SU-DHL-6 (cell line): Measurements from ENCODE around the gene NEAT1.

Experiments
- H2AFZ ChIP-seq: fragments of 200-600 bp; sonication (generic); 2 replicates; pipeline ENCODE4 v1.6.1; 2014; ENCODE audit warnings: low read depth, mild to moderate bottlenecking, moderate library complexity, mixed read lengths, antibody characterized with exemption, low read length; ENCODE audit not compliant: severe bottlenecking
- H3F3A ChIP-seq: fragments of 200-600 bp; shearing (Covaris generic); 2 replicates; pipeline ENCODE4 v1.6.0; 2016; ENCODE audit warnings: antibody characterized with exemption, mild to moderate bottlenecking; ENCODE audit not compliant: insufficient read depth
- H3K27ac ChIP-seq: fragments of 200-600 bp; sonication (generic); 2 replicates; pipeline ENCODE4 v1.5.1; 2016; ENCODE audit warnings: low read depth, mild to moderate bottlenecking, low read length, moderate library complexity, mixed read lengths
- H3K27me3 ChIP-seq: fragments of 200-600 bp; sonication (generic), shearing (Covaris generic); 2 replicates; pipeline ENCODE4 v1.6.0; 2014; ENCODE audit warnings: mild to moderate bottlenecking, low read length
- H3K36me3 ChIP-seq: fragments of 200-600 bp; sonication (generic); 2 replicates; pipeline ENCODE4 v1.6.1; 2014; ENCODE audit warnings: mild to moderate bottlenecking, low read length, mixed read lengths
- H3K4me2 ChIP-seq: fragments of 300-600, 200-600 bp; shearing (Covaris generic), sonication (generic); 2 replicates; pipeline ENCODE4 v1.6.0; 2014; ENCODE audit warnings: low read length, low read depth, mild to moderate bottlenecking; ENCODE audit not compliant: poor library complexity, severe bottlenecking
- H3K4me3 ChIP-seq: fragments of 200-600 bp; sonication (generic); 2 replicates; pipeline ENCODE4 v1.5.1; 2014; ENCODE audit warnings: antibody characterized with exemption, low read length, mild to moderate bottlenecking, mixed read lengths; ENCODE audit not compliant: insufficient read depth, poor library complexity, severe bottlenecking
- H3K79me2 ChIP-seq: fragments of 200-600 bp; sonication (generic); 2 replicates; pipeline ENCODE4 v1.6.1; 2014; ENCODE audit warnings: mild to moderate bottlenecking, low read length, moderate library complexity; ENCODE audit not compliant: insufficient read depth
- H3K9ac ChIP-seq: fragments of 200-600 bp; sonication (generic); 2 replicates; pipeline ENCODE4 v1.7.0; 2014; ENCODE audit warnings: mild to moderate bottlenecking, low read length
- H3K9me2 ChIP-seq: fragments of 200-600 bp; sonication (generic); replicated peaks from 2 replicates; pipeline ENCODE4 v1.6.1; 2014; ENCODE audit warnings: low read length; ENCODE audit not compliant: insufficient read depth
- H3K9me3 ChIP-seq: fragments of 200-600 bp; sonication (generic); 2 replicates; pipeline ENCODE4 v1.6.1; 2014; ENCODE audit warnings: low read length, mixed read lengths; ENCODE audit not compliant: insufficient read depth
- H4K20me1 ChIP-seq: fragments of 200-600 bp; sonication (generic); 2 replicates; pipeline ENCODE4 v1.6.1; 2014; ENCODE audit warnings: low read depth, mild to moderate bottlenecking, antibody characterized with exemption, low read length, moderate library complexity, mixed read lengths
- EZH2phosphoT487 ChIP-seq: fragments of 200-600 bp; sonication (generic), shearing (Covaris generic); conservative IDR thresholded peaks from 2 replicates; pipeline ENCODE4 v1.6.1; 2018; ENCODE audit warnings: mild to moderate bottlenecking, antibody characterized with exemption, low read length, moderate library complexity, mixed read lengths
- TF ChIP-seq, protein P1 (sequence below): fragments of 200-600 bp; sonication (generic); IDR thresholded peaks from one replicate; pipeline ENCODE4 v1.5.1; 2017; ENCODE audit warnings: antibody characterized with exemption, mild to moderate bottlenecking, low read length, moderate library complexity; ENCODE audit not compliant: insufficient read depth, poor library complexity, severe bottlenecking

NEAT1 gene

DNA sequence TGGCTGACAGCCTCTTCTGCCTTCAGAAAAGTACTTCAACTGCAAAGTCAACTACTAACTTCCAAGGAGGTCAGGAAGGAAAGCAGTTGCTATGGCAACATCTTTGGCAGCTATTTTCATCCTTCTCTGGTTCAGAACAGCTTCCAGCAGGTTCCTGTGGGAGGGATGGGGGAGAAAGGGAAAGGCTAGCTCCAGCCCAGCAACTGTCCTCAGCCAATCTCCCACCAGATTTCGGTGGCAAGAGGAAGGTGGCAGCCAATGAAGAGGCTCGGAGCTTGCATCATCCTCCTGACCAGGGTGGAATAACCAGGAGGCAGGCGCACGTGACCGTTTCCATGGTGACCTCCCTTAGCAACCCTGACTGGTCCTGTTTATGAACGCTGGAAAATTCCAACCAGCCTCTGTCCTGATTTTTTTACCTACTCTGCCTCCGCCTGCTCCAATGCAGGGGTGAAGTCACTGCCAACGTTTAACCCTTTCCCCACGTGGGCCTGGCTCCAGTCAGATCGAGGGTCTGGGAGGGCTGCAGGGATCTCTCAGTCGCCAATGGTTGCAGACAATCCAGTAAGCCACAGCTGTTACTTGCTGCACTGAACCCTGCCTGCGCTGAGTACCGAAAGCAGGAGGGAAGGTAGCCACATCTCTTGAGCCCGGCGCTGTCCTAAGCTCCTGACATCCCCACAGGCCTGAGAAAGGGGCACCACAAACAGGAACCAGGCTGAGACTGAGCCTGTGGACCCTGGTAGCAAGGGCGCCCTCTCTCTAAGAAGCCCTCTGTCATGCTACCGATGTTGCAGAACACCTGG lies 65.1 kb downstream of the NEAT1 start:
- H3K9ac ChIP-seq: no peak overlapping the region
- no peaks in the 10 kb centered on the region for H3K9me3 ChIP-seq
- no peaks in the 10 kb centered on the region for H3K27me3 ChIP-seq
- H3K9me2 ChIP-seq: no peaks in the 10 kb centered on the region
- H3K4me3 ChIP-seq: no peak overlapping the region
- H3K79me2 ChIP-seq: no peaks in the 10 kb centered on the region
- peak overlapping the region; percentile 18 for H2AFZ ChIP-seq
- no peaks in the 10 kb centered on the region for H4K20me1 ChIP-seq
- no peak overlapping the region for H3K4me2 ChIP-seq
- no peaks in the 10 kb centered on the region for H3K36me3 ChIP-seq
- no peak for TF ChIP-seq EZH2phosphoT487
- TF ChIP-seq, protein P1, sequence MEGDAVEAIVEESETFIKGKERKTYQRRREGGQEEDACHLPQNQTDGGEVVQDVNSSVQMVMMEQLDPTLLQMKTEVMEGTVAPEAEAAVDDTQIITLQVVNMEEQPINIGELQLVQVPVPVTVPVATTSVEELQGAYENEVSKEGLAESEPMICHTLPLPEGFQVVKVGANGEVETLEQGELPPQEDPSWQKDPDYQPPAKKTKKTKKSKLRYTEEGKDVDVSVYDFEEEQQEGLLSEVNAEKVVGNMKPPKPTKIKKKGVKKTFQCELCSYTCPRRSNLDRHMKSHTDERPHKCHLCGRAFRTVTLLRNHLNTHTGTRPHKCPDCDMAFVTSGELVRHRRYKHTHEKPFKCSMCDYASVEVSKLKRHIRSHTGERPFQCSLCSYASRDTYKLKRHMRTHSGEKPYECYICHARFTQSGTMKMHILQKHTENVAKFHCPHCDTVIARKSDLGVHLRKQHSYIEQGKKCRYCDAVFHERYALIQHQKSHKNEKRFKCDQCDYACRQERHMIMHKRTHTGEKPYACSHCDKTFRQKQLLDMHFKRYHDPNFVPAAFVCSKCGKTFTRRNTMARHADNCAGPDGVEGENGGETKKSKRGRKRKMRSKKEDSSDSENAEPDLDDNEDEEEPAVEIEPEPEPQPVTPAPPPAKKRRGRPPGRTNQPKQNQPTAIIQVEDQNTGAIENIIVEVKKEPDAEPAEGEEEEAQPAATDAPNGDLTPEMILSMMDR: no peak
- H3K27ac ChIP-seq: no peak overlapping the region
- no peaks in the 10 kb centered on the region for H3F3A ChIP-seq

DNA sequence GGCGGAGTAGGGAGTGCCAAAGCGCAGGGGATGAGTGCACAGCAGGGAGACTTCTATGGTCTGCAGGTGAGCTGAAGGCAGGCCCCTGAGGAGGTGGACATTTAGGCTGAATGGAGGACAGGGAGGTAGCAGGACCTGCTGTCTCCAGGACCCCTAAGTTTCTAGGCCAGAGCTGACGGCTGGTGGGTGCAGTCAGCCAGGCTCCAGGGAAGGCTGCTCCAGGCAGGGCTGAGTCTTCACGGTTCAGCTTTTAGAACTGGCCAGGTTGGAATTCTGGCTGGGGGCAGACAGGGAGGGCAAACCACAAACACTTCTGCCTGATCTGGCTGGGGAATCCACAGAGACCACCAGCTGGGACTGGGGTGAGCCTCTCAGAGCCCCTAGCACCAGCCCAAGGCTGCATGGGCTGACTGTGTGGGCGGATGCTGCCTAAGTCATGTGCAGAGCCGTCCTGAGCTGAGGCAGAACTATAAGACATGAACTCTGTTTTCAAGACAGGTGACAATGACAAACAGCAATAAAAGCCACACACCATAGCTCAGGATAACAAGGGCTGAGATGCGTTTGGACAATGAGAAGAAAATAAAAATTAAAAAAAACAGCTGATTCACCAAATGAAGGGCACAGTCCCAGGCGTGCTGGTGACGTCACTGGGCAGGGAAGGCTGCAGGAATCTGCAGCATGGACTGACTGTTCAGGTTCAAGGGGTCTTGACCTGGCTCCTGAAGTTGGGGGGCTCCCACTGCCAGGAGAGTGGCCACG lies 65.9 kb downstream of the NEAT1 start:
- no peaks in the 10 kb centered on the region for H3K27me3 ChIP-seq
- H3K9me3 ChIP-seq: no peaks in the 10 kb centered on the region
- no peaks in the 10 kb centered on the region for H3F3A ChIP-seq
- H3K4me2 ChIP-seq: no peak overlapping the region
- H2AFZ ChIP-seq: no peak overlapping the region
- no peak overlapping the region for H3K9ac ChIP-seq
- H3K27ac ChIP-seq: no peak overlapping the region
- no peaks in the 10 kb centered on the region for H3K9me2 ChIP-seq
- TF ChIP-seq, protein P1: no peak
- TF ChIP-seq EZH2phosphoT487: no peak
- H3K36me3 ChIP-seq: no peaks in the 10 kb centered on the region
- H3K79me2 ChIP-seq: no peaks in the 10 kb centered on the region
- H4K20me1 ChIP-seq: no peaks in the 10 kb centered on the region
- H3K4me3 ChIP-seq: no peak overlapping the region

DNA sequence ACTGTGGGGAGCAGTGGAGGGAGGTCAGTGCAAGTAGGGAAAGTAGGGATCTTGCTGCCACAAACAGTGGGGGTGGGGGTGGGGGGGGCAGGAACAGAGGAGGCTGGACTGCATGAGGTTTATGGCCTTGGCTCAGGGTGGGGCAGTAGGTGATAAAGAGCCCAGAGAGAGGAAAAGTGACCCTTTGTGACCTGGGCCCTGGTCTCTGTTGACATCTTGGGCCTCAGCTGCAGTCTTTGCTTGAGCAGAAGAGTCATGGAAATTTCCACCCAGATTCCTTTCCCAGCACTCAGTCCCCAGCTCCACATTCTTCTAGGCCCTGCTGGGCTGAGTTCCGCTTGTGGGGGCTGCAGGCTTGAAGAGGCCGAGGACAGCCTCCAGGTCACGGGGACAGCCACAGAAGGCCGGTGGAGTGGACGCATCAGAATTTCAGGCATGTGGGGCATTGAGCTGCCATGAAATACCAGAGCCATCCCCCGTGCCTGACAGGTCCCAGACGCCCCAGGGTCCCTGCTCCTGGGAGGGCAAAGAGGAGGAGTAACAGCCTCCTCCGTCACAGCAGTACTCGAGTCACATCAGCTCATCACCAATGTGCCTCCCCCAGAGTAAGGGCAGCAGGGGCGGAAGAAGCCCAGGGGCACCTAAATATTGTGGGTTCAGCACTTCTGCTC lies 66.6 kb downstream of the NEAT1 start:
- no peaks in the 10 kb centered on the region for H3K36me3 ChIP-seq
- no peaks in the 10 kb centered on the region for H3K79me2 ChIP-seq
- TF ChIP-seq EZH2phosphoT487: no peak
- TF ChIP-seq, protein P1: no peak
- H3K4me3 ChIP-seq: no peak overlapping the region
- no peaks in the 10 kb centered on the region for H3K9me3 ChIP-seq
- no peaks in the 10 kb centered on the region for H3K27me3 ChIP-seq
- no peaks in the 10 kb centered on the region for H4K20me1 ChIP-seq
- no peaks in the 10 kb centered on the region for H3K9me2 ChIP-seq
- H3K27ac ChIP-seq: no peak overlapping the region
- no peak overlapping the region for H2AFZ ChIP-seq
- H3K9ac ChIP-seq: no peak overlapping the region
- no peaks in the 10 kb centered on the region for H3F3A ChIP-seq
- no peak overlapping the region for H3K4me2 ChIP-seq
